DND-41 (cell line): ENCODE data around the gene LCTL.

Experiments used
- ATAC-seq: fragments of 200-7000 bp; cut with Tn5 transposase; 3 replicates; pipeline ENCODE4 v1.9.1; 2021; ENCODE audit warnings: low read depth; ENCODE audit not compliant: insufficient read depth
- DNase-seq: peaks from one replicate; pipeline ENCODE4 v3.0.0-alpha.2; 2020
- H2AFZ ChIP-seq: 2 replicates; pipeline ENCODE4 v1.6.0; 2012; ENCODE audit warnings: low read depth, low read length
- H3K27ac ChIP-seq: 2 replicates; pipeline ENCODE4 v1.5.1; 2012; ENCODE audit warnings: low read length, inconsistent platforms
- H3K27me3 ChIP-seq: fragments of 200-600 bp; sonication (generic); 2 replicates; pipeline ENCODE4 v1.6.0; 2012; ENCODE audit warnings: low read length, mild to moderate bottlenecking, inconsistent platforms; ENCODE audit not compliant: insufficient read depth, poor library complexity
- H3K36me3 ChIP-seq: 2 replicates; pipeline ENCODE4 v1.5.1; 2012; ENCODE audit warnings: low read length, inconsistent platforms; ENCODE audit not compliant: insufficient read depth
- H3K4me1 ChIP-seq: 2 replicates; pipeline ENCODE4 v1.5.1; 2012; ENCODE audit warnings: mild to moderate bottlenecking, low read length; ENCODE audit not compliant: insufficient read depth
- H3K4me2 ChIP-seq: 2 replicates; pipeline ENCODE4 v1.6.0; 2012; ENCODE audit warnings: mild to moderate bottlenecking, moderate library complexity, low read length, inconsistent platforms; ENCODE audit not compliant: insufficient read depth
- H3K4me3 ChIP-seq, 2 experiments: fragments of 200-600 bp in 1 of 2; shearing (Covaris generic) in 1 of 2; 2 replicates each; pipeline ENCODE4 v1.5.1; 2012 to 2016; ENCODE audit warnings: inconsistent platforms in 2 of 2, low read length in 2 of 2, mild to moderate bottlenecking in 2 of 2, low read depth in 1 of 2, moderate library complexity in 1 of 2
- H3K79me2 ChIP-seq: 2 replicates; pipeline ENCODE4 v1.6.0; 2012; ENCODE audit warnings: low read length, inconsistent platforms; ENCODE audit not compliant: insufficient read depth
- H3K9ac ChIP-seq: 2 replicates; pipeline ENCODE4 v1.6.0; 2012; ENCODE audit warnings: low read depth, mild to moderate bottlenecking, inconsistent platforms, low read length, moderate library complexity
- H3K9me3 ChIP-seq: 2 replicates; pipeline ENCODE4 v1.5.1; 2012; ENCODE audit warnings: low read length, moderate library complexity, mild to moderate bottlenecking, inconsistent platforms; ENCODE audit not compliant: insufficient read depth, severe bottlenecking
- H4K20me1 ChIP-seq: 2 replicates; pipeline ENCODE4 v1.6.0; 2012; ENCODE audit warnings: low read length; ENCODE audit not compliant: insufficient read depth
- EZH2 ChIP-seq: IDR thresholded peaks from 3 replicates; pipeline ENCODE4 v1.6.1; 2012; ENCODE audit warnings: borderline replicate concordance, low read depth, mild to moderate bottlenecking, moderate library complexity, low read length, inconsistent platforms; ENCODE audit not compliant: severe bottlenecking
- TF ChIP-seq, protein P1 (sequence below): IDR thresholded peaks from 2 replicates; pipeline ENCODE4 v1.5.1; 2012; ENCODE audit warnings: borderline replicate concordance, low read length, moderate library complexity, mild to moderate bottlenecking; ENCODE audit not compliant: poor library complexity, severe bottlenecking; ENCODE audit errors: extremely low read depth

The LCTL gene

GRCh38 chr15:66601521-66601920, 35.7 kb upstream of the LCTL start:
- H3K9ac ChIP-seq: no peak overlapping the region
- no peaks in the 10 kb centered on the region for H3K79me2 ChIP-seq
- DNase-seq: no peak
- no peak overlapping the region for H2AFZ ChIP-seq
- no peaks in the 10 kb centered on the region for H3K36me3 ChIP-seq
- TF ChIP-seq EZH2: no peak
- TF ChIP-seq, protein P1, sequence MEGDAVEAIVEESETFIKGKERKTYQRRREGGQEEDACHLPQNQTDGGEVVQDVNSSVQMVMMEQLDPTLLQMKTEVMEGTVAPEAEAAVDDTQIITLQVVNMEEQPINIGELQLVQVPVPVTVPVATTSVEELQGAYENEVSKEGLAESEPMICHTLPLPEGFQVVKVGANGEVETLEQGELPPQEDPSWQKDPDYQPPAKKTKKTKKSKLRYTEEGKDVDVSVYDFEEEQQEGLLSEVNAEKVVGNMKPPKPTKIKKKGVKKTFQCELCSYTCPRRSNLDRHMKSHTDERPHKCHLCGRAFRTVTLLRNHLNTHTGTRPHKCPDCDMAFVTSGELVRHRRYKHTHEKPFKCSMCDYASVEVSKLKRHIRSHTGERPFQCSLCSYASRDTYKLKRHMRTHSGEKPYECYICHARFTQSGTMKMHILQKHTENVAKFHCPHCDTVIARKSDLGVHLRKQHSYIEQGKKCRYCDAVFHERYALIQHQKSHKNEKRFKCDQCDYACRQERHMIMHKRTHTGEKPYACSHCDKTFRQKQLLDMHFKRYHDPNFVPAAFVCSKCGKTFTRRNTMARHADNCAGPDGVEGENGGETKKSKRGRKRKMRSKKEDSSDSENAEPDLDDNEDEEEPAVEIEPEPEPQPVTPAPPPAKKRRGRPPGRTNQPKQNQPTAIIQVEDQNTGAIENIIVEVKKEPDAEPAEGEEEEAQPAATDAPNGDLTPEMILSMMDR: no peak
- no peak overlapping the region for H3K4me3 ChIP-seq
- no peaks in the 10 kb centered on the region for H3K9me3 ChIP-seq
- H3K27me3 ChIP-seq: no peaks in the 10 kb centered on the region
- no peaks in the 10 kb centered on the region for H4K20me1 ChIP-seq
- no peak overlapping the region for H3K27ac ChIP-seq
- H3K4me1 ChIP-seq: no peaks in the 10 kb centered on the region
- H3K4me2 ChIP-seq: no peak overlapping the region
- ATAC-seq: no peak

- Histone ChIP-seq H3K9me3 (no peaks in the 10 kb centered on the region), H3K4me2 (no peak overlapping the region), H3K4me1 (no peaks in the 10 kb centered on the region), H4K20me1 (no peaks in the 10 kb centered on the region), H3K27ac (no peak overlapping the region), H2AFZ (no peak overlapping the region), H3K4me3 (no peak overlapping the region), H3K36me3 (no peaks in the 10 kb centered on the region), H3K79me2 (no peaks in the 10 kb centered on the region), H3K9ac (no peak overlapping the region), H3K27me3 (no peaks in the 10 kb centered on the region)
- TF ChIP-seq, protein P1: no peak
- TF ChIP-seq EZH2: no peak
- ATAC-seq: no peak
- DNase-seq: no peak
Measured at GRCh38 chr15:66600240-66600627, 34.4 kb upstream of the LCTL start.

GRCh38 chr15:66599536-66600239, 33.9 kb upstream of the LCTL start:
- no peaks in the 10 kb centered on the region for H4K20me1 ChIP-seq
- H3K9me3 ChIP-seq: no peaks in the 10 kb centered on the region
- no peak overlapping the region for H3K9ac ChIP-seq
- no peaks in the 10 kb centered on the region for H3K4me1 ChIP-seq
- no peaks in the 10 kb centered on the region for H3K27me3 ChIP-seq
- H3K36me3 ChIP-seq: no peaks in the 10 kb centered on the region
- no peak overlapping the region for H3K4me3 ChIP-seq
- H2AFZ ChIP-seq: no peak overlapping the region
- H3K79me2 ChIP-seq: no peaks in the 10 kb centered on the region
- H3K27ac ChIP-seq: no peak overlapping the region
- no peak overlapping the region for H3K4me2 ChIP-seq
- no peak for ATAC-seq
- no peak for DNase-seq
- TF ChIP-seq, protein P1: no peak
- TF ChIP-seq EZH2: no peak
